ENCODE results near the gene ACAA1. TPM values are rescaled to one million over a fixed set of nuclear protein-coding genes. Genes with fewer than 3 reads are reported as not detected.
A peak's percentile ranks its signal among the peaks of the same experiment; 100 is the strongest.

The ACAA1 gene
- total and polyA plus RNA-seq, 9 of the 15 experiments (the other 6 are each of a cell fraction or from before 2014, with no cell fraction given), result 4.0 to 88.9 (median 57.2) TPM

GRCh38 chr3:38164952-38165721 is 28.2 kb upstream of the ACAA1 start, which contains the start of gene OXSR1 (continued):
- TF ChIP-seq RBFOX2 (IDR thresholded peaks at IDR 0.05; ENCODE audit: low read depth, low read length) (peak; percentile 91), ZNF395 (CRISPR knock-in tag; IDR thresholded peaks at IDR 0.05) (peak; percentile 77; the same call in 1 of the 2 replicates), VEZF1 (CRISPR knock-in tag; IDR thresholded peaks at IDR 0.05) (peak; percentile 86), SIX5 (IDR thresholded peaks at IDR 0.05; ENCODE audit: borderline replicate concordance in 1 of 2, insufficient read depth in 1 of 2, low read depth in 1 of 2, low read length in 2 of 2) (peak; percentile 26 to 49; a peak in 3 of 4 replicates), ZNF133 (CRISPR knock-in tag; IDR thresholded peaks at IDR 0.05) (no peak), YY1 (IDR thresholded peaks at IDR 0.05; ENCODE audit: borderline replicate concordance in 1 of 3, control insufficient read depth in 1 of 3, extremely low read depth in 1 of 3, insufficient read depth in 3 of 3, insufficient read length in 1 of 3, insufficient replicate concordance in 2 of 3, low read depth in 1 of 3, low read length in 2 of 3) (peak; percentile 89 to 99 (median 97)), ZMIZ1 (IDR thresholded peaks at IDR 0.05; ENCODE audit: low read depth in 2 of 2, low read length in 2 of 2) (no peak), USF2 (CRISPR knock-in tag; IDR thresholded peaks at IDR 0.05) (no peak), ATF6 (CRISPR knock-in tag; IDR thresholded peaks at IDR 0.05) (no peak; the same call in 1 of the 2 replicates), ZNF224 (CRISPR knock-in tag; IDR thresholded peaks at IDR 0.05) (no peak), JUNB (CRISPR knock-in tag; conservative IDR thresholded peaks at IDR 0.05) (peak; percentile 66), MAZ (CRISPR knock-in tag; conservative IDR thresholded peaks at IDR 0.05 in 1 of 2, IDR thresholded peaks at IDR 0.05 in 1 of 2) (peak; percentile 52 to 91; a peak in 3 of 4 replicates), POLR2H (tag; IDR thresholded peaks at IDR 0.05; ENCODE audit: low read depth) (peak; percentile 49; the same call in 1 of the 2 replicates), ZNF766 (CRISPR knock-in tag; conservative IDR thresholded peaks at IDR 0.05) (peak; percentile 97), CSDE1 (IDR thresholded peaks at IDR 0.05) (peak; percentile 93 to 97)

Measured in K562 (cell line).